Type B pancreatic cell (in vitro differentiated cells): Measurements from ENCODE around the gene LSM14B. TPM values are rescaled to one million over a fixed set of nuclear protein-coding genes. Genes with fewer than 3 reads are reported as not detected.

Source experiments
- DNase-seq: peaks from one replicate; pipeline ENCODE4 v3.0.0; 2021; ENCODE audit warnings: mixed read lengths; ENCODE audit not compliant: unreplicated experiment; ENCODE audit errors: extremely low spot score
- H3K27ac Mint-ChIP-seq: 2 replicates; pipeline ENCODE4 v1.8.0; 2021; ENCODE audit warnings: mild to moderate bottlenecking, mixed read lengths
- H3K27me3 Mint-ChIP-seq: 2 replicates; pipeline ENCODE4 v1.8.0; 2021; ENCODE audit warnings: mixed read lengths
- H3K36me3 Mint-ChIP-seq: 2 replicates; pipeline ENCODE4 v1.8.0; 2021; ENCODE audit warnings: mixed read lengths
- H3K4me1 Mint-ChIP-seq: one replicate; pipeline ENCODE4 v1.8.0; 2021; ENCODE audit warnings: mixed read lengths; ENCODE audit not compliant: unreplicated experiment
- H3K4me3 Mint-ChIP-seq: 2 replicates; pipeline ENCODE4 v1.8.0; 2021; ENCODE audit warnings: mild to moderate bottlenecking, mixed read lengths
- H3K9me3 Mint-ChIP-seq: 2 replicates; pipeline ENCODE4 v1.8.0; 2021; ENCODE audit warnings: mixed read lengths
- total RNA-seq: library from RNA; stranded (reverse); gene quantifications from 2 replicates; pipeline ENCODE4 v1.2.1, GENCODE V29; 2021; ENCODE audit warnings: low replicate concordance
- TF ChIP-seq, protein P1 (sequence below): fragments of 200-600 bp; sonication (generic); conservative IDR thresholded peaks from 2 replicates; pipeline ENCODE4 v1.5.0; 2021; ENCODE audit warnings: antibody characterized with exemption, mild to moderate bottlenecking

The LSM14B gene
- total RNA-seq, 1 donor from 2014 or later, result 66.3 TPM

GRCh38 chr20:62171245-62171644 lies 49.0 kb downstream of the LSM14B start:
- DNase-seq, result no peak
- no peak overlapping the region for H3K4me3 Mint-ChIP-seq
- H3K36me3 Mint-ChIP-seq, result peaks cover 16% of the 10 kb centered on the region
- H3K9me3 Mint-ChIP-seq, result no peaks in the 10 kb centered on the region
- no peaks in the 10 kb centered on the region for H3K4me1 Mint-ChIP-seq
- TF ChIP-seq, protein P1, sequence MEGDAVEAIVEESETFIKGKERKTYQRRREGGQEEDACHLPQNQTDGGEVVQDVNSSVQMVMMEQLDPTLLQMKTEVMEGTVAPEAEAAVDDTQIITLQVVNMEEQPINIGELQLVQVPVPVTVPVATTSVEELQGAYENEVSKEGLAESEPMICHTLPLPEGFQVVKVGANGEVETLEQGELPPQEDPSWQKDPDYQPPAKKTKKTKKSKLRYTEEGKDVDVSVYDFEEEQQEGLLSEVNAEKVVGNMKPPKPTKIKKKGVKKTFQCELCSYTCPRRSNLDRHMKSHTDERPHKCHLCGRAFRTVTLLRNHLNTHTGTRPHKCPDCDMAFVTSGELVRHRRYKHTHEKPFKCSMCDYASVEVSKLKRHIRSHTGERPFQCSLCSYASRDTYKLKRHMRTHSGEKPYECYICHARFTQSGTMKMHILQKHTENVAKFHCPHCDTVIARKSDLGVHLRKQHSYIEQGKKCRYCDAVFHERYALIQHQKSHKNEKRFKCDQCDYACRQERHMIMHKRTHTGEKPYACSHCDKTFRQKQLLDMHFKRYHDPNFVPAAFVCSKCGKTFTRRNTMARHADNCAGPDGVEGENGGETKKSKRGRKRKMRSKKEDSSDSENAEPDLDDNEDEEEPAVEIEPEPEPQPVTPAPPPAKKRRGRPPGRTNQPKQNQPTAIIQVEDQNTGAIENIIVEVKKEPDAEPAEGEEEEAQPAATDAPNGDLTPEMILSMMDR, result no peak
- no peak overlapping the region for H3K27ac Mint-ChIP-seq
- H3K27me3 Mint-ChIP-seq, result no peaks in the 10 kb centered on the region

- Mint-ChIP-seq H3K36me3 (peaks cover 14% of the 10 kb centered on the region), H3K9me3 (no peaks in the 10 kb centered on the region), H3K27me3 (no peaks in the 10 kb centered on the region), H3K4me3 (no peak overlapping the region), H3K4me1 (no peaks in the 10 kb centered on the region), H3K27ac (no peak overlapping the region)
- DNase-seq, result no peak
- TF ChIP-seq, protein P1, result no peak
Observed at GRCh38 chr20:62172666-62173065, 50.4 kb downstream of the LSM14B start.

DNA sequence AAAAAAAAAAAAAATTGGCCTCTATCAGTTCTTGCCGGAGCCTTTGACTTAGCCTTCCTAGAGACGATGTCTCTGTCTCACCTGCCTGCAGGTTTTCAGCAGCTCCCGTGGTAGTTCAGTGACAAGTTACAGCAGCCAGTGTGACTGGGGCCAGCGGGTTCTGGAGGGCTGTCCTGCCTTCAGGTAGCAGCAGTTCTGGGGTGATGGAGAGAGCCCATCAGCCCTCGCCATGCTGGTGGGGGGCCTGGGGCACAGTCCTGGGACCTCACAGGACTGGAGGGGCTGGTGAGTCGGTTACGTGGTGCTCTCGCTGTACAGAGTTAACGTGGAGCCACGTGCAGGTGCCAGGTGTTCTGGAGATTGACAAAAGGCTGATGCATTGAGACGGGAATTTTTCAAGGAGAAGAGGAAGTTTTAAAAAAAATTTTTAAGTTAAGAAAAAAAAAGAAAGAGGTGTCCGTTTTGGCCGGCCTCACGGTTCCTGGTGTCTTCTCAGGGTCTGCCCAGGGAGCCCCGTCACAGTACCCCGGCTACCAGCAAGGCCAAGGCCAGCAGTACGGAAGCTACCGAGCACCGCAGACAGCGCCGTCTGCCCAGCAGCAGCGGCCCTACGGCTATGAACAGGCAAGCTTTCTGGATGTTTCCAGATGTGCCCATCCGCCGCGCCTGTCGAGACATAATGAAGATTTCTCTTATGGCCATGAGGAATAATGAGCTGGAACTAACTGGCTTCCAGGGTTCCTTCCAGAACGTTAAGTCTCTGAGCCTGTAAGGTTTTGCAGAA lies 51.9 kb downstream of the LSM14B start:
- no peak for DNase-seq
- Mint-ChIP-seq H3K9me3 (no peaks in the 10 kb centered on the region), H3K4me1 (no peaks in the 10 kb centered on the region), H3K36me3 (peaks cover 10% of the 10 kb centered on the region), H3K27ac (no peak overlapping the region), H3K4me3 (no peak overlapping the region), H3K27me3 (no peaks in the 10 kb centered on the region)
- TF ChIP-seq, protein P1, result no peak

DNA sequence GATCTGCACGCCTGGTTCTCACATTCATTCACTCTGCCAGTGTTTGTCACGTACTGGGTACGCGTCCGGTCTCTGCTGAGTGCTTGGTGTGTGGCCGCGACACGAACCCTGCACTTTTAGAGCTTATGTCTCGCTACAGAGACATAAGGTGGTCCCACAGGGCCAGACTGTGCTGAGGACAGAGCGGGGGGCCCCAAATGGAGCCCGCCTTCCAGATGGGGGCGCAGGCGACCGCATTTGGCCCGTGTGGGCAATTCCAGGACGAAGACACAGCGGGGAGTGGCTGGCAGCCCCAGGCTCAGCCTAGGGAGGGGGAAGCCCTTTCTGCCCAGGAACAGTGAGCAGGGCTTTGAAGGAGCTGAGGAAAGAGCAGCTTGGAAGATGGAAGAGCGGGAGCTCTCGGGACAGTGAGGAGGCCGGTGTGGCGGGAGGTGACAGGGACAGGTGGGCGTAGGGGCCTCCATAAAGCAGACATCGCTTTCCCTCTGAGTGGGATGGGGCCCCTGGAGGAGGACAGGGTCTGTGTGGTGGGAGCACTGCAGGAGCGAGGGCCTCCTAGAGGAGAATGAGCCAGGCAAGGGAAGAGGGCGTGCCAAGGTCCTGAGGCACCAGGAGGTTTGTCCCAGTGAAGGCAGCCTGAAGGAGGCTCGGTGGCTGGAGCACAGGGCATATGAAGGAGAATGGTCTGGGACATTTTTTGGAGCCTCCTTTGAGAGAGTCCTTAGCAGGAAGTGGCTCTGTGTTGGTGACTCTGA lies 52.8 kb downstream of the LSM14B start:
- no peaks in the 10 kb centered on the region for H3K9me3 Mint-ChIP-seq
- H3K27ac Mint-ChIP-seq, result peak overlapping the region; percentile 42
- no peak overlapping the region for H3K4me3 Mint-ChIP-seq
- H3K4me1 Mint-ChIP-seq, result no peaks in the 10 kb centered on the region
- no peaks in the 10 kb centered on the region for H3K27me3 Mint-ChIP-seq
- peaks cover 10% of the 10 kb centered on the region for H3K36me3 Mint-ChIP-seq
- no peak for DNase-seq
- TF ChIP-seq, protein P1, result no peak

GRCh38 chr20:62175711-62176110 lies 53.4 kb downstream of the LSM14B start:
- H3K36me3 Mint-ChIP-seq, result peaks cover 10% of the 10 kb centered on the region
- no peaks in the 10 kb centered on the region for H3K9me3 Mint-ChIP-seq
- DNase-seq, result no peak
- H3K4me3 Mint-ChIP-seq, result no peak overlapping the region
- TF ChIP-seq, protein P1, result no peak
- H3K27me3 Mint-ChIP-seq, result no peaks in the 10 kb centered on the region
- no peak overlapping the region for H3K27ac Mint-ChIP-seq
- H3K4me1 Mint-ChIP-seq, result no peaks in the 10 kb centered on the region
